ENCODE results near the gene ZNF275. TPM values are rescaled to one million over a fixed set of nuclear protein-coding genes. Genes with fewer than 3 reads are reported as not detected.

Gene ZNF275, protein sequence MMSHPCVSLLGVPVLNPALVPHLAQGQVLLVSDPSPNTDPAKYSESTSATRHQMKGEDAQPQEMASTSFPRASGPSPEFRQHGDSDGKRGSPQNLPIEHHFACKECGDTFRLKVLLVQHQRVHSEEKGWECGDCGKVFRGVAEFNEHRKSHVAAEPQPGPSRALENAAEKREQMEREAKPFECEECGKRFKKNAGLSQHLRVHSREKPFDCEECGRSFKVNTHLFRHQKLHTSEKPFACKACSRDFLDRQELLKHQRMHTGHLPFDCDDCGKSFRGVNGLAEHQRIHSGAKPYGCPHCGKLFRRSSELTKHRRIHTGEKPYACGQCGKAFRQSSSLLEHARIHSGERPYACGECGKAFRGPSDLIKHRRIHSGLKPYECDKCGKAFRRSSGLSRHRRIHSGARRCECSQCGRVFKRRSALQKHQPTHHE
- 18.1 TPM for total RNA-seq

DNA sequence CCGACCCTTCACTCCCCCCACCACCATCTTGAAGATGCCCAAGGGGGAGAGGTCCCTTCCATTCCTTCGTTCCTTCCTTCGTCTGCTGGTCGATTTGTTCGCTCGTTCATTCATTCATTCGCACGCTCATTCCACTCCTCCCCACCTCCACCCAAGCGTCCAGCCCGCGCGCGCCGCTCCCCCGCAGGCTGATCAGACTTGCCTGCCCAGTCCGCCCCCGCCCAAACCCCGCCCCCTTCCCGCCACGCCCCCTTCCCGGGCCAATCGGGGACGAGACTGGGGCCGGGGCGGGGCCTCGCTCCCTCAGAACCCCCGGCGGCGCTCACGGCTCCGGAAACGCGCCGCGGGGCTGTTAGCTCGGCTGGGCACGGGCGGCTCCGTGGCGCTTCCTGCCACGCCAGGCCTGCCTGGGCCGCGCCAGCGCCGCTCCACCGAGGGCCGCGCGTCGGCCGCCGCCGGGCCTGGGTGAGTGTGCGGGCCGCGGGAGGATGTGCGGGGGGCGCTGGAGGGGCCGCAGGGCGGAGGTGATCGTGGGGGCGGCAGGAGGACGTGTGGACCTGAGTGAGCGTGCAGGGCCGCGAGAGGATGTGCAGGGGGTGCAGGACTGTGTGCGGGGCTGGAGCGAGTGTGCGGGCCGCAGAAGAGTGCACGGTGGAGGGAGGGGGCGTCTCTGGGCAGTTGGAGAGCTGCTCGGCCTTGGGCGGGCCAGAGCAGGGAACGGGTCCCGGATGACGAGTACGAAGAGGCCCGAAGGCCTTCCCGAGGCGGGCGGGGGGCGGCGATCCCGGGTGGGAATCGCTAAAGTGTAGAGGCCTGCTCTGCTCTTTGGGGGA is at the start of gene ZNF275:
ZNF275 (plus strand) TSS at position 333 of the 833 bp plus-strand sequence. CDS start 2,527 bp downstream, outside the sequence.

DNA sequence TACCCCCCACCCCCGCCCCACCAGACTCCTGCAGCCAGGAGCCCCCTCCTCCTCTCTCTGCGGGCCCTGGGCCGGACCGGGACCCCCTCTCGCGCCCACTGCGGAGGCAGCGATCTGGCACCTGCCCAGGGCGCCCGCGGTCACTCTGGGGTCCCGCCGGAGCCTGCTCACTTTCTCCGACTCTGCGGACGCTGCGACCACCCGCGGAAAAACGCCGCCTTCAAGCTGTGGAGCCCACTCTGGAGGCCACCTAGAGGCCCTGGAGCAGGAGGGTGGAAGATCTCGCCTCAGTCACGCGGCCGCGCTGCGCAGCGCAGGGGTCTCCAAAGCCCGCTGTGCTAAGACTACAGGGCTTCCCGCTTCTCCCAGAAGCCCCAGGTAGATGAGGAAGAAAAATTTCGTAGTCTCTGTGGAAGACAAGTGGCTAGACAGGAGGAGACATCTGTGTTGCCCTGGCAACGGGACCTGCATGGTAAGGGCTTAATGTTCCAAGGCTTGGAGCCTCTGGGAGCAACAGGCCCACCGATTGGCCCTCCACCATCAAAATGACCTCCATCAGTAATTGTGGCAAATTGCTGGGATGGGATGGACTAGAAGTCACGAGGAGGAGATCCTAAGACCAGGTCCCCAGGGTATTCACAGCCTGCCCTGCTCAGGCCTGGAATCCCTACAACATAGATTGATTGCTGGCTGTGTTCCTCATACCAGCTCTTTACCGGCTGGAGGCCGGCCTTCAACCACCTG is 12.4 kb upstream of the ZNF275 start, which contains the start of gene PNMA6F:
PNMA6F (minus strand) TSS at position 387 of the 744 bp plus-strand sequence. CDS start 1,093 bp downstream, outside the sequence.

DNA sequence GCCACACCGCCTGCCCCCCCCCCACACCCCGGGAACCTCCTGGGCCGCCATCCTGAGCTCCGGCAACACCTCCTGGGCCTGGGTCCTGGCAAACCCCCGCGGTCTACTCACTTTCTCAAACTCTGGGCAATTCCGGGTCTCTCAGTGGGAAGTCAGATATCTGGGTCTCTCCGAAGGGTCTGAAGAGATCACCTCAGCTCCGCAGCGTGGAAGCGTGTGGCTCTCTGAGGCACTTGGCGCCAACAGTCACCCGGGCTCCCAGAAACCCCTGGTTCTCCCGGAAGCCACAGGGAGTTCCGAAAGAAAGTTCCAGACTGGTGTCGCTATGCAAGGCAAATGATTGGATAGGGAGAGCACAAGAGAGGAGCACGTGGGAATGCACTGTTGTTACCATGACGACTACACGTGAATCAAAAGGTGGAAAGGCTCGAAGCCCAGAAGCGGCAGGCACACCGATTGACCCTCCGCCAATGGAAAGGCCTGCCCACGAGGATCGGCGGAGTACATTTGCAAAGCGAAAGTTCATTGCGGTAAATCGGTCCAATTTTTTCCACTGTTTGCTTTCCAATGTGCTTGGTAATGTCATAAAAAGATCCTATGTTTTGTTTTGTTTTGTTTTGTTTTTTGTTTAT is 67.3 kb downstream of the ZNF275 start, which contains the start of gene PNMA6E:
PNMA6E (minus strand) TSS at position 218 of the 632 bp plus-strand sequence. CDS start 2,501 bp downstream, outside the sequence.

Small RNAs within 50 kb of the gene (small RNA-seq; reads per million reads assigned to genes)
- not detected for gene AC152007.1 (ENCODE audit: low replicate concordance)

Other genes with a start within 250 kb of the ZNF275 start
- not detected for gene MAGEA1, start 154.9 kb upstream of the ZNF275 start, total RNA-seq
- not detected for gene PNMA6F, start 12.4 kb upstream of the ZNF275 start, total RNA-seq
- gene PNMA6E, start 67.2 kb downstream of the ZNF275 start, total RNA-seq: not detected
- 1.5 TPM for gene ZFP92, start 77.3 kb downstream of the ZNF275 start, total RNA-seq
- 1.6 TPM for gene TREX2, start 111.9 kb downstream of the ZNF275 start, total RNA-seq
- gene HAUS7, start 136.4 kb downstream of the ZNF275 start, total RNA-seq: 17.7 TPM
- gene BGN, start 160.8 kb downstream of the ZNF275 start, total RNA-seq: 79.5 TPM
- 0.12 TPM for gene ATP2B3, start 183.5 kb downstream of the ZNF275 start, total RNA-seq

Data from metanephros (tissue), 2 donors.